ENCODE data around the gene DTNBP1.

The DTNBP1 gene

GRCh38 chr6:15481390-15482291 is 181.2 kb downstream of the DTNBP1 start:
- no peak for DNase-seq (ENCODE audit: low read depth)

GRCh38 chr6:15480525-15480924 is 182.3 kb downstream of the DTNBP1 start:
- no peak for DNase-seq (ENCODE audit: low read depth)

- DNase-seq (ENCODE audit: low read depth), result no peak
Measured at GRCh38 chr6:15479761-15480160, 183.1 kb downstream of the DTNBP1 start.

GRCh38 chr6:15477746-15478145 is 185.1 kb downstream of the DTNBP1 start:
- DNase-seq (ENCODE audit: low read depth), result no peak

GRCh38 chr6:15476631-15477380 is 186.0 kb downstream of the DTNBP1 start:
- DNase-seq (ENCODE audit: low read depth), result no peak

- DNase-seq (ENCODE audit: low read depth), result no peak
Measured at GRCh38 chr6:15475872-15476271, 187.0 kb downstream of the DTNBP1 start.

GRCh38 chr6:15475261-15475660 is 187.6 kb downstream of the DTNBP1 start:
- no peak for DNase-seq (ENCODE audit: low read depth)

- DNase-seq (ENCODE audit: low read depth), result no peak
Measured at GRCh38 chr6:15474196-15474595, 188.6 kb downstream of the DTNBP1 start.

GRCh38 chr6:15473741-15474161 is 189.1 kb downstream of the DTNBP1 start:
- no peak for DNase-seq (ENCODE audit: low read depth)

- DNase-seq (ENCODE audit: low read depth), result no peak
Measured at GRCh38 chr6:15473174-15473573, 189.7 kb downstream of the DTNBP1 start.

Data from fibroblast of the conjunctiva (primary cell).